ENCODE results near the gene FTMT. TPM values are rescaled to one million over a fixed set of nuclear protein-coding genes. Genes with fewer than 3 reads are reported as not detected.

Gene FTMT
- total RNA-seq, 2 experiments from 2014 or later = not detected

Other genes starting within 250 kb of the FTMT start
- 10 to 100 TPM; 18.9 to 19.1 TPM for gene SRFBP1, start 110.1 kb downstream of the FTMT start, total RNA-seq
- not detected for gene LOX, start 226.4 kb downstream of the FTMT start, total RNA-seq

Measured in activated CD8-positive, alpha-beta memory T cell treated with anti-CD3 and anti-CD28 coated beads for 36 hours (primary cell).